OCI-LY3 (cell line): Measurements from ENCODE around the gene PITPNC1.

Experiments
- H2AFZ ChIP-seq: fragments of 200-600, 300-600 bp; shearing (Covaris generic); 2 replicates; pipeline ENCODE4 v1.6.0; 2014; ENCODE audit warnings: antibody characterized with exemption, low read depth, low read length
- H3K27ac ChIP-seq: fragments of 200-600, 300-600 bp; sonication (generic); 2 replicates; pipeline ENCODE4 v1.5.1; 2014; ENCODE audit warnings: mild to moderate bottlenecking, low read length, moderate library complexity, mixed read lengths
- H3K27me3 ChIP-seq: fragments of 200-600, 300-600 bp; sonication (generic); 2 replicates; pipeline ENCODE4 v1.6.1; 2014; ENCODE audit warnings: low read depth, low read length, mixed read lengths
- H3K36me3 ChIP-seq: fragments of 200-600, 300-600 bp; sonication (generic); replicated peaks from 2 replicates; pipeline ENCODE3; 2014; ENCODE audit warnings: low read depth, low read length, mixed read lengths
- H3K4me1 ChIP-seq: fragments of 300-600, 200-600 bp; sonication (generic); 2 replicates; pipeline ENCODE4 v1.6.1; 2014; ENCODE audit warnings: low read length, mixed read lengths
- H3K4me2 ChIP-seq: fragments of 200-600, 300-600 bp; sonication (generic); 2 replicates; pipeline ENCODE4 v1.6.1; 2014; ENCODE audit warnings: low read length, mixed read lengths
- H3K4me3 ChIP-seq: fragments of 300-600, 200-600 bp; sonication (generic); 2 replicates; pipeline ENCODE4 v1.5.1; 2014; ENCODE audit warnings: antibody characterized with exemption, mild to moderate bottlenecking, low read length, moderate library complexity
- H3K79me2 ChIP-seq: fragments of 300-600, 200-600 bp; shearing (Covaris generic); 2 replicates; pipeline ENCODE4 v1.6.1; 2014; ENCODE audit warnings: mild to moderate bottlenecking, low read length, mixed read lengths
- H3K9ac ChIP-seq: fragments of 300-600, 200-600 bp; shearing (Covaris generic); 2 replicates; pipeline ENCODE4 v1.6.0; 2014; ENCODE audit warnings: mild to moderate bottlenecking, low read length, moderate library complexity
- H3K9me3 ChIP-seq: fragments of 200-600, 300-600 bp; shearing (Covaris generic); 2 replicates; pipeline ENCODE4 v1.6.1; 2014; ENCODE audit warnings: low read length, mixed read lengths; ENCODE audit not compliant: insufficient read depth
- H4K20me1 ChIP-seq: fragments of 200-600, 300-600 bp; sonication (generic); 2 replicates; pipeline ENCODE4 v1.6.1; 2016; ENCODE audit warnings: low read length, mixed read lengths; ENCODE audit not compliant: insufficient read depth
- EZH2phosphoT487 ChIP-seq: fragments of 200-600 bp; shearing (Covaris generic); IDR thresholded peaks from 2 replicates; pipeline ENCODE4 v1.6.1; 2018; ENCODE audit warnings: antibody characterized with exemption, mixed run types, low read depth
- TF ChIP-seq, protein P1 (sequence below): fragments of 200-600, 300-600 bp; sonication (generic); IDR thresholded peaks from 2 replicates; pipeline ENCODE4 v1.5.1; 2014; ENCODE audit warnings: antibody characterized with exemption, low read length, low read depth

PITPNC1 gene

DNA sequence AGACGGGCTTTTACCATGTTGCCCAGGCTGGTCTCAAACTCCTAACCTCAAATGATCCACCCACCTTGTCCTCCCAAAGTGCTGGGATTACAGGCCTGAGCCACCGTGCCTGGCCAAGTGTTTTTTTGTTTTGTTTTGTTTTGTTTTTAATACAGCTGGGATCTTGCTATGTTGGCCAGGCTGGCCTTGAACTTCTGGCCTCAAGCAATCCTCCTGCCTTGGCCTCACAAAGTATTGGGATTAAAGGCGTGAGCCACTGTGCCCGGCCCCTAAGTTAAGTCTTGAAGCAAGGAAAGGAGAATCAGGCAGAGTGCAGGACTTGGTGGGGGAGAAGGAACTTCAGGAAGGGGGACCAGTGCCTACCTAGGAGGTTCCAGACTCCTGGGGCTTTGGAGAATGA lies 288.9 kb downstream of the PITPNC1 start:
- H3K79me2 ChIP-seq, result no peaks in the 10 kb centered on the region
- H3K4me2 ChIP-seq, result no peak overlapping the region
- TF ChIP-seq EZH2phosphoT487, result no peak
- TF ChIP-seq, protein P1, sequence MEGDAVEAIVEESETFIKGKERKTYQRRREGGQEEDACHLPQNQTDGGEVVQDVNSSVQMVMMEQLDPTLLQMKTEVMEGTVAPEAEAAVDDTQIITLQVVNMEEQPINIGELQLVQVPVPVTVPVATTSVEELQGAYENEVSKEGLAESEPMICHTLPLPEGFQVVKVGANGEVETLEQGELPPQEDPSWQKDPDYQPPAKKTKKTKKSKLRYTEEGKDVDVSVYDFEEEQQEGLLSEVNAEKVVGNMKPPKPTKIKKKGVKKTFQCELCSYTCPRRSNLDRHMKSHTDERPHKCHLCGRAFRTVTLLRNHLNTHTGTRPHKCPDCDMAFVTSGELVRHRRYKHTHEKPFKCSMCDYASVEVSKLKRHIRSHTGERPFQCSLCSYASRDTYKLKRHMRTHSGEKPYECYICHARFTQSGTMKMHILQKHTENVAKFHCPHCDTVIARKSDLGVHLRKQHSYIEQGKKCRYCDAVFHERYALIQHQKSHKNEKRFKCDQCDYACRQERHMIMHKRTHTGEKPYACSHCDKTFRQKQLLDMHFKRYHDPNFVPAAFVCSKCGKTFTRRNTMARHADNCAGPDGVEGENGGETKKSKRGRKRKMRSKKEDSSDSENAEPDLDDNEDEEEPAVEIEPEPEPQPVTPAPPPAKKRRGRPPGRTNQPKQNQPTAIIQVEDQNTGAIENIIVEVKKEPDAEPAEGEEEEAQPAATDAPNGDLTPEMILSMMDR, result no peak
- no peak overlapping the region for H2AFZ ChIP-seq
- no peaks in the 10 kb centered on the region for H4K20me1 ChIP-seq
- no peaks in the 10 kb centered on the region for H3K9me3 ChIP-seq
- no peak overlapping the region for H3K9ac ChIP-seq
- H3K4me3 ChIP-seq, result no peak overlapping the region
- no peak overlapping the region for H3K27ac ChIP-seq
- peaks cover 8% of the 10 kb centered on the region for H3K36me3 ChIP-seq
- H3K27me3 ChIP-seq, result no peaks in the 10 kb centered on the region
- no peaks in the 10 kb centered on the region for H3K4me1 ChIP-seq

DNA sequence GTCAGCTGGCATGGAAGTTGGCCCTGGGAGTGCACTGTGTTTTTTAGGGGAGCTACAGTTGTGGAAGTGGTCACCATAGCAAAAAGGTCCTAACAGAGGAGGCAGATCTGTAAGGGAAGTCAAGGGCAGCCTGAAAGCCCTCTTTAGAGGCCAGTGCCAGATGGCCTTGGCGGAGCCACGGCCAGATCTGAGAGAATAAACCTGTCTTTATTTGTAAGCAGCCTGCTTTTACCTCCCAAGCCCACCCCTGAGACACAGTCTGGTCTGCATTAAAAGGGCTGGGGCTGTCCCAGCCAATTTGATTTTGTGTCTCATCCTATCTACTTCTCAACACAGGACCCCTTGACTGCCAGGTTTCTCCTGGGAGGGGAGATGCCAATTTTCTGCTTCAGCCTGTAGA lies 289.6 kb downstream of the PITPNC1 start:
- Histone ChIP-seq H3K9ac (no peak overlapping the region), H3K4me1 (no peaks in the 10 kb centered on the region), H3K4me3 (no peak overlapping the region), H2AFZ (no peak overlapping the region), H3K79me2 (no peaks in the 10 kb centered on the region), H3K27ac (no peak overlapping the region), H3K9me3 (no peaks in the 10 kb centered on the region), H3K27me3 (no peaks in the 10 kb centered on the region), H4K20me1 (no peaks in the 10 kb centered on the region), H3K4me2 (no peak overlapping the region), H3K36me3 (peaks cover 8% of the 10 kb centered on the region)
- TF ChIP-seq, protein P1, result no peak
- no peak for TF ChIP-seq EZH2phosphoT487

DNA sequence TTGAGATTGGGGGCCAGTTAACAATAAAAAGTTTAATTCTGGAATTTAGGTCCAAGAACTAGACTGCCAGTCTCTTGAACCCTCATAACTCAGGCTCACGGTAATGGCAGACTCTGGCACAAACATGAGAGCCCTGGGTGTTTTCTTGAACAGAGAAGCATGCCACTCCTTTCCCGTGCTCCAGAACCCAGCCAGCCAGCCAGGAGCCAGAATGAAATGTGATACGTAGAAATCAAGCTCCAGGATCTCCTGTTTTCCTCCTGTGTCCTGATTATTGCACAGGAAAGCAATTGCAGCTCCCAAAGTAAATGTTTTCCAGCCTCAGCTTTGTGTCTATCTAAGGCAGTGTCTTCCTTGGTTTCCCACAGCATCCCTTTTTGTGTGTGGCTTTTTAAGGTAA lies 294.4 kb downstream of the PITPNC1 start:
- no peaks in the 10 kb centered on the region for H3K27me3 ChIP-seq
- no peak overlapping the region for H3K9ac ChIP-seq
- H3K27ac ChIP-seq, result no peak overlapping the region
- H3K36me3 ChIP-seq, result peaks cover 4% of the 10 kb centered on the region
- no peak overlapping the region for H3K4me3 ChIP-seq
- no peak for TF ChIP-seq EZH2phosphoT487
- TF ChIP-seq, protein P1, result no peak
- no peaks in the 10 kb centered on the region for H4K20me1 ChIP-seq
- H3K4me1 ChIP-seq, result no peaks in the 10 kb centered on the region
- no peaks in the 10 kb centered on the region for H3K79me2 ChIP-seq
- no peak overlapping the region for H2AFZ ChIP-seq
- H3K9me3 ChIP-seq, result no peaks in the 10 kb centered on the region
- H3K4me2 ChIP-seq, result no peak overlapping the region

DNA sequence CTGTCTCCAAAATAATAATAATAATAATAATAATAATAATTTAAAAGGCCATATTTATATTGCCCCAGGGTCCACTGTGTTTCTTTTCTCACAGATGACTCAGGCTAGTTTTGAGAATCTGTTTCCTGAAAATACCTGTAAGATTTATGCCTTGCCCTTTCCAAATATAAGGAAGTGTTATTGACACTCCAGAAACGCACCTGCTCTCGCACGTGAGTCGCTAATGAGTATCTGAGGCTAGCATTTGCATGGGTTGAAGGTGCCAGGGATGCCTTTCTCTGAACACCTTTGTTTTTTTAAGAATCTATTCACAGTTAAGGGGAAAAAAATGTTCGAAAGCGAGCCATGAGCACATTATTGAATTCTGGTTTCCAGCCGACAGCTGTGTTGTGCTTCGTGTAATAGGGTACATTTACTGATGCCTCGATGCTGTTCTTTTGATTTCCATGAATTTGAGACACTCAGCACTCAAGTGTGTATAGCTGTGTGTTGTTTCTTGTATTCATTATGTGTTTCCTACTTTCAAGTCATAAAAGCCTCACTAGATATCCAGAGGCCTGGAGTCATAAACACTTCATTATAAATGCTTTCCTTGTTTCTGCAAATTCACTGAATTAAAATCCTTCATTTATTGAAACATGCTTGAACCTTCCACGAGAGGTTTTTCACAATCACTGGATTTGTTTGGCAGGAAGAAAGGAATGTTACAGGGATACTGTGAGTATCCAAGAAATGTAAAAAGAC lies 295.7 kb downstream of the PITPNC1 start:
- Histone ChIP-seq H3K4me1 (no peaks in the 10 kb centered on the region), H4K20me1 (no peaks in the 10 kb centered on the region), H3K4me2 (no peak overlapping the region), H3K27ac (no peak overlapping the region), H3K9ac (no peak overlapping the region), H3K9me3 (no peaks in the 10 kb centered on the region), H2AFZ (no peak overlapping the region), H3K36me3 (peaks cover 4% of the 10 kb centered on the region), H3K27me3 (no peaks in the 10 kb centered on the region), H3K79me2 (no peaks in the 10 kb centered on the region), H3K4me3 (no peak overlapping the region)
- no peak for TF ChIP-seq EZH2phosphoT487
- TF ChIP-seq, protein P1, result no peak
